ENCODE results near the gene NUFIP1.
"Not testable (repeated sequence)": the region's sequence is repeated elsewhere in the genome, so short reads cannot be mapped to it uniquely, and the experiment has no call there.

NUFIP1 gene

DNA sequence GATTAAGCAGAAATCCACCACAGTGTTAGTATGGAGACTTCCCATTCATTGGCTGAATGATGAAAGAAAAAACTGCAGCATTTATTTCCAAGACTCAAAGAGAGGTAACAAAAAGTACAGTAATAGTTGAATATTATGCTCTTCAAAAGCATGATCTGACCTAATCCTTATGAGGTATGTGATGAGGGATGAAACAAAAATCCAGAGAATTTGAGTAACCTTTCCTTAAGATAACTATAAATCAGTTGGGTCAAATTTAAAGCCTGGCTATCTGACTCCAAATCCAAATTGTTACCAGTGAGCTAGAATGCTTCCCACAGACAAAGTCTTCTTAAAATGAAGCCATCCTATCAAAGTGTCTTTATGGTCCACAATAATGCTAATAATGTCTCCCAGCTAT, 38.1 kb downstream of the NUFIP1 start:
- Mint-ChIP-seq H3K4me1 (no peaks in the 10 kb centered on the region), H3K4me3 (no peak overlapping the region), H3K36me3 (no peaks in the 10 kb centered on the region), H3K27ac (no peak overlapping the region), H3K9me3 (no peaks in the 10 kb centered on the region), H3K27me3 (no peaks in the 10 kb centered on the region)
- DNase-seq = no peak
- CTCF ChIA-PET = interaction anchor here (1.2 to 1.5 kb wide), 2 partner anchors 14 to 19 kb away, joined by 3 to 4 read pairs; no protein-coding TSS in a partner anchor

DNA sequence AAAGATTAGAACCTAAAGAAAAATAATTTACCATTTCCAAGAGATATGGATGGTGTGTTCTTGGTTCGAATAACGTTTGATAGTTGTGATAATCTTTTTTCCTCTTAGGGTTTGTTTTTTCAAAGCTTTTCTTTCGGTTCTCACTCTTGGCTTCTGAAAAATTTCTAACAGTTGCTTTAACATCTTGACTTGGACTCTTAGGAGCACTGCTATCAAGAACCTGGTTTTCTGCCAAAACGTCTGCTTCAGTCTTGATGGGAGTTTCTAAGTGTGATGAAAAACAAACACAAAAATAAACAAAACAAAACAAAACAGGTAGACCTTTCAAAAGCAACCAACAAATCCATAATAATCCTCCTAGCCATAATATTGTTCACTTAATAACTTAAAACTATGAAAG, 45.9 kb downstream of the NUFIP1 start:
- H3K4me1 Mint-ChIP-seq, DNase-seq, H3K4me3 Mint-ChIP-seq, H3K27me3 Mint-ChIP-seq, H3K9me3 Mint-ChIP-seq, H3K27ac Mint-ChIP-seq, H3K36me3 Mint-ChIP-seq: not testable (repeated sequence)
- CTCF ChIA-PET = interaction anchor here (0.6 kb wide), 1 partner anchor 1022 kb away, joined by 3 read pairs; no protein-coding TSS in a partner anchor

DNA sequence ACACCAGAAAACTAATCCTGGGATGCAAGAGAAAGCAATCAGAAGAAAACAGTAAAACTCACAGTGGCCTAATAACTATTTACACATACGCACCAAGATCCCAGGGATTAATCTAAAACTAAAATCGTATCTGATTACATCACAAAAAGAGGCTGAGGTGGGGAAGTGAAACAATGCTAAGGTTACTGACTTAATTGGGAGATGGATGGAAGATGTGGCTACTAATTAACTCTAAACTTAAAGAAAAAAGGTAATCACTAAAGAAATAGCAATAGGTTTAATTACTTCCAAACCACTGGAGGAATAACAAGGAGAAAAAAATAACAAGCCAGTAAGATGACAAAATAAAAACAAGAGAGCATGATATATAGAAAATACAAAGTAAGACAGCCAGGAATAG, 50.4 kb downstream of the NUFIP1 start:
- Mint-ChIP-seq H3K27ac (no peak overlapping the region), H3K4me3 (no peak overlapping the region), H3K4me1 (peaks cover 8% of the 10 kb centered on the region), H3K27me3 (no peaks in the 10 kb centered on the region), H3K36me3 (peaks cover 5% of the 10 kb centered on the region), H3K9me3 (no peaks in the 10 kb centered on the region)
- CTCF ChIA-PET = no interaction called here
- DNase-seq = no peak

DNA sequence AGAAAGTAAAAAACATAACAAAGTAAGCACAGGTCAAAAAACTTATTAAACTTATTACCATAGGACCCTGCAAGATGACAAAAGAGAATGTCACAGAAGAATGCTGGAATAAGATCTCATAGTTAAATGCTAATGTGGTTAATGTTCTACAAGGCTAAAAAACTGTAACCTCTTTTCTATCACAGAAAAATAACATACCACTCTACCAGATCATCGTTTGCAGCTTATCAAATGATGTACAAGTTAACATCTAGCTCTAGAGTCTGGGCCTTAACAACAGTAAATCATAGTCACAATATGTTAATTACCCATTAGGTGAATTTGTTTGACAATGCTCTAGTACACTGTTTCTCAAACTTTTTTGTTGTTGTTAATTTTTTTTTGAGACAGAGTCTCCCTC, 53.0 kb downstream of the NUFIP1 start:
- Mint-ChIP-seq H3K4me3 (no peak overlapping the region), H3K36me3 (peaks cover 5% of the 10 kb centered on the region), H3K27me3 (no peaks in the 10 kb centered on the region), H3K9me3 (no peaks in the 10 kb centered on the region), H3K4me1 (peaks cover 8% of the 10 kb centered on the region), H3K27ac (no peak overlapping the region)
- no peak for DNase-seq
- CTCF ChIA-PET = interaction anchor here (1.4 to 1.5 kb wide), 2 partner anchors 14 to 18 kb away, joined by 3 read pairs; no protein-coding TSS in a partner anchor

DNA sequence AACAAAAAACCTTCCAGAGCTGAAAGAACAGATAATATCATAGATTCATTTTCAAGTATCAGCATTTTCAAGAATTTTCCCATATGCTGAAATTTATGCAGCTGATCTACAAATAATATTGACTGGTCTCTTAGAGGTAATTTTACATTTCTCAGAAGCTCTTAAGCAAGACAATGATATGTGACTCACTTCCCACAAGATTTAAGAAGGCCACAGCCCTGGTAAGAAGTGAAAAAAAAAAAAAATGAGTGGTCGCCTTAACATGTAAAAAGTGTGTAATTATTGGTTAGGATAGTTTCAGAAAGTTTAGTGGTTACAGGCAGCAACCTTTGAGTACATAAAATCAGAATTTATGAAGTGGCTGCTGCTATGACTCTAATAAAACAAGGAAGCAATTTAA, 54.5 kb downstream of the NUFIP1 start:
- peaks cover 8% of the 10 kb centered on the region for H3K4me1 Mint-ChIP-seq
- DNase-seq = no peak
- H3K27me3 Mint-ChIP-seq = peaks cover 8% of the 10 kb centered on the region
- no peak overlapping the region for H3K4me3 Mint-ChIP-seq
- H3K27ac Mint-ChIP-seq = no peak overlapping the region
- no peaks in the 10 kb centered on the region for H3K36me3 Mint-ChIP-seq
- no peaks in the 10 kb centered on the region for H3K9me3 Mint-ChIP-seq
- CTCF ChIA-PET = no interaction called here

DNA sequence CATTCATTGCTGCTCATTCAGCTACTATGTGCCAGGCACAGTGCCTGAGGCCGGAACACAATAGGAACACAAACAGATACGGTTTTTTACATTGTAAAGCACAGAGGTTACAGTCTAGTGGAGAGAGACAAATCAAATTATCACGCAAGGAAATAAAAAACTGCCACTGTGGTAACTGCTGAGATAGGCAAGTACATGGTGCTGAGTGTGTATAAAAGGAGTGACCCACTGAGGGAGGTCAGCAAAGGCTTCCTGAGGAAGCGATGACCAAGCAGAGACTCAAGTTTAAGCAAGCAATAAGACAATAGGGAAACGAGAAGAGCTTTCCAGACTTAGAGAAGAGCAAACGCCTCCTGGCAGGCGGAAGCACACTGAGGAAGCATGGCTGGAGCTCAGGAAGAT, 56.4 kb downstream of the NUFIP1 start:
- Mint-ChIP-seq H3K36me3 (no peaks in the 10 kb centered on the region), H3K27ac (no peak overlapping the region), H3K27me3 (peaks cover 8% of the 10 kb centered on the region), H3K4me1 (peaks cover 8% of the 10 kb centered on the region), H3K4me3 (no peak overlapping the region), H3K9me3 (no peaks in the 10 kb centered on the region)
- CTCF ChIA-PET = interaction anchor here (1.1 kb wide), 1 partner anchor 14 kb away, joined by 6 read pairs; no protein-coding TSS in a partner anchor
- DNase-seq = no peak

DNA sequence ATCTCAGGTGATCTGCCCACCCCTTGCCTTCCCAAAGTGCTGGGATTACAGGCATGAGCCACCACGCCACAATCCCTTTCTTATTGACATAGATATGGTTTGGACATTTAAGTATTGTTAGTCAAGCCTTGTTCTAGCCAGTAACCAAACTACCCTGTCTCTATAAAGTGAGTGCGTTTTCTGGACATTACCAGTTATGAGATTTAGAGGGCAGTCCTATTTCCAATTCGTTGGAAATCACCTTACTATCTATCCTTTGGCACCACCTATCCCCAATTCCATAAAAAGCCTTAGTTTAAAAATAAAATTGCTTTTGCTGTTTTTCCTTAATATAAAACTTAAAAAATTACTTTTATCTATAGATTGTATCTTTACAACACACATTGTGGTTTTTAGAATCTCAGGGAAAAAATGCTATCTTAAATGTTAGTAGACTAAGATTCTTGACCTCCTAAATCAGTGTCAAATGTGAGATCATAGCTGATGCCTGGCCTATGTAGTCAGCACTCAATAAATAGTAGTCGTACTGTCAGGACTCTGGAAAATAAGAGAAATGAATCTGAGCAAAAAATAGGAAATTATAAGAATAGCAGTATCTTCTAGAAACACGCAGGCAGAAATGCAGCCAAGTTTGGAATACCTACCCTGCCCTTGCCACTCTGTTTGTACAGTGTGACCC, 57.0 kb downstream of the NUFIP1 start:
- peaks cover 10% of the 10 kb centered on the region for H3K27me3 Mint-ChIP-seq
- no peak for DNase-seq
- no peak overlapping the region for H3K27ac Mint-ChIP-seq
- H3K9me3 Mint-ChIP-seq = no peaks in the 10 kb centered on the region
- CTCF ChIA-PET = no interaction called here
- H3K36me3 Mint-ChIP-seq = no peaks in the 10 kb centered on the region
- peaks cover 8% of the 10 kb centered on the region for H3K4me1 Mint-ChIP-seq
- H3K4me3 Mint-ChIP-seq = no peak overlapping the region

DNA sequence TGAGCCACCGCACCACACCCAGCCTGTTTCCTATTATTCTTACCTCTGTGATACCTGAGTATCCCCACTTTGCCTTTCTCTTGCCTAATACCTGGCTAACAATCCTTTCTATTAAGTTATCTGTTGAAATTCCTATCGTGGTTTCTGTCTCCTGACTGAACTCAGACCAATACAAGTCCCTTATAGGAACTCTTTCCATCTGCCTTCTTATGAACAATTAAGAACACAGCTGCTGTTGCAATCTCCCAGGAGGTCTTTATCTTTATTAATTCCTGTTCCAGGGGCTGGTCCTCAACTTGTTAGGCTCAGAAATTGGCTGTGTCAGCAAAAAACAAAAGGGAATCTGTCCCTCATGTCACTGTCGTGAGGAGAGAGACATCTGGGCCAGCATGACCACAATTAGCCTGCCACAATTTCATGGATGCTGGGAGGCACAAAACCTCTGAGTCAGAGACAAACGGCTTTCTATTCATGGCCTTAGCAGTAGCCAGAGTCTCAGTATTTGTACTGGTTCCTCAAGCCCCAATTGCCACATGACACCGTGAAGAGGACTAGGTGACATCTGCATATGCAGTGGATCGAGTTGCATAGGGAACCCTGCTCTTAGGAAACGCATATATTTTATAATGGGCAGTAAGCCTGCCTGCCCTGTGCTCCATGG, 58.2 kb downstream of the NUFIP1 start:
- H3K9me3 Mint-ChIP-seq = no peaks in the 10 kb centered on the region
- peaks cover 8% of the 10 kb centered on the region for H3K4me1 Mint-ChIP-seq
- H3K27ac Mint-ChIP-seq = no peak overlapping the region
- no peak for DNase-seq
- CTCF ChIA-PET = no interaction called here
- no peak overlapping the region for H3K4me3 Mint-ChIP-seq
- H3K36me3 Mint-ChIP-seq = no peaks in the 10 kb centered on the region
- H3K27me3 Mint-ChIP-seq = peaks cover 15% of the 10 kb centered on the region

DNA sequence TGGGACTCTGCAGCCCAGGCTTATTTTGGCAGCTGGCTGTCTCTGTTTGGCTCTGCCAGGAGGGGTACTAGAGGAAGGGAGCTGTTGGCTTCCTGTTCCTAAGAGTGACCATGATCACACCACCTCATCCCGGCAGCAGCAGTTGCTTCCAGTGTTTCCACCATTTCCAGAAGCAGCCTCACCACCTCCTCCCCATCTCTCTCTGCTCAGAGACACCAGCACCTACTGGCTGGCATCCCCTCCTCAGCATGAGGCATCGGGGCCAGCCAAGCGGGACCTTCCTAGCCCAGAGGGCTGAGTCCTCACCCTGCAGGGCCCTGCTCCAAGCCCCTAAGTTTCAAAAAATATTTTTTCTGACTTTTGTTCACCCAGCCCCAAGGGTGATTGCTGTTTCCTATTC, 59.0 kb downstream of the NUFIP1 start:
- CTCF ChIA-PET = no interaction called here
- no peak for DNase-seq
- peaks cover 16% of the 10 kb centered on the region for H3K27me3 Mint-ChIP-seq
- H3K4me3 Mint-ChIP-seq = no peak overlapping the region
- H3K27ac Mint-ChIP-seq = no peak overlapping the region
- H3K9me3 Mint-ChIP-seq = no peaks in the 10 kb centered on the region
- no peaks in the 10 kb centered on the region for H3K36me3 Mint-ChIP-seq
- peaks cover 8% of the 10 kb centered on the region for H3K4me1 Mint-ChIP-seq

DNA sequence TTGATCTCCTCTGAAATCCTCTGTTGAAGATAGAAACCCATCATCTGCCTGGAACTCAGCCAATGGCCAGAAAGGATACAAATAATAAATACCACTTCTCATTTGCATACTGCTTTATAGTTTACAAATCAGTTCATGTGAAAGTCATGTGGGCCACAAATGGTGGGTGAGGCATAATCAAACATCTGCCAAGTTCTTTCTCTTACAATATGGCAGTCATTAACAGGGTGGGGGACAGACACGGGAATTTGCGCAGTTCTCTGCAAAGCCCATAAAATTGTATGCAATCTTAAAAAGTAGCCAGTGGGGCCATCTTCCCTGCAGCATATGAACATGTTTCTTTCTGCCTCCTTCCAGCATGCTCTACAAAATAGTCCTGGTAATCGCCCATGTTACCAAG, 59.6 kb downstream of the NUFIP1 start:
- CTCF ChIA-PET = no interaction called here
- Mint-ChIP-seq H3K36me3 (no peaks in the 10 kb centered on the region), H3K4me3 (no peak overlapping the region), H3K27ac (no peak overlapping the region), H3K9me3 (no peaks in the 10 kb centered on the region), H3K4me1 (peaks cover 3% of the 10 kb centered on the region), H3K27me3 (peaks cover 21% of the 10 kb centered on the region)
- DNase-seq = no peak

DNA sequence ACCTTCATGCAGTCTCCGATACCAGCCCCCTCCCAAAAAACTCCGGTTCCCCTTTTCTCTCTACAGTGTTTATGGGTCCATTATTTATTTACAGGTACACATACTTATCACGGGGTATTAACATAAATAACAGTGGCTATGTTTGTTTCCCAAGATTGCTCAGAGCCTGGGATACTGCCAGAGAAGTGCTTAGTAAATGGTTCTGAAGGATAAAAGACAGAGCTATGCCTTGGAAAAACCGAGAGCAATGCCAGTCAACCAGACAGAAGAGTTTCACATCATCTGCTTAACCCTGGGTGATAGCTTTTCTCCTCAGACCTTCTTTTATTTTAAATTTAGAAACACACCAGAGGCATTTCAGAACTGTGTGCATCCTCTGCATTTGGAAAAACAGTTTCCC, 61.3 kb downstream of the NUFIP1 start:
- H3K4me3 Mint-ChIP-seq = no peak overlapping the region
- H3K4me1 Mint-ChIP-seq = no peaks in the 10 kb centered on the region
- DNase-seq = no peak
- CTCF ChIA-PET = no interaction called here
- peaks cover 26% of the 10 kb centered on the region for H3K27me3 Mint-ChIP-seq
- H3K36me3 Mint-ChIP-seq = no peaks in the 10 kb centered on the region
- no peaks in the 10 kb centered on the region for H3K9me3 Mint-ChIP-seq
- no peak overlapping the region for H3K27ac Mint-ChIP-seq

DNA sequence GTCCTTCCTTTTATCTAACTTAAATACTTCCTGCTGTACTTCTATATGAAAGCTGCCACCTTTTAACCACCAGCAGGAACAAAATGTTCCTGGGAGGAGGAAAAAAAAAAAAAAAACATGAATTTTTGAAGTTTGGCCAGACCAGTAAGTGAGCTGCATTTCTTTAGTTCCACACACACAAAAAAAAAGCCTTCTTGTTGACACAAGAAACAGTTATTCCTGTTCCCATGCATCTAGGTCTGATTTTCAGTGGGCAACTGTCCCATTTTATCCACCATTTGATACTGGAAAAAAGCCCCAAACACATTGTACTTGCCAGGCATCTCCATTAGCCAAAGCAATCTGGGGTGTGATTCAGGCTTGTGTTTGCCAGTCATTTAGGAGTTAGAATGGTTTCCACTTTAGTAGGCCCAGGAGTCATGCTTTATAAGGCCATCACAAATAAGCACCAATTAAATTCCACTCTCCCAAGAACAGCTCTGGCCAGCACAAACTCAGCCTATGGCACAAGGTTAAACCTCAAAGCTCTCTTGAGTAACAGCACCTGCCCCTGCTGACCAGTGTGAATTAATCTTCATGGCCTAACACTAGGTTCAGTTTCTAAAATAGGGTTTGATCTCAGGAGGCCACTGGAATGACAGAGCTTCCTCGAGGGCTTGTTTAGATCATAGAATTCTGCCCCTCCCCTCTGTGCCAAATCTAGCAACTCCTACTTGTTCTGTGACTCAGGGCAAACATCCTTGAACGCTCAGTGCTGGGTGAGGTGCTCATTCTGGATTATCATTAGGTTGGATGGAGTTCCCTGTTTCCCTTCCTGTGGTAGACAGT, 67.1 kb downstream of the NUFIP1 start:
- no peak overlapping the region for H3K4me3 Mint-ChIP-seq
- H3K27me3 Mint-ChIP-seq = peaks cover 15% of the 10 kb centered on the region
- CTCF ChIA-PET = interaction anchor here (0.6 kb wide), 1 partner anchor 335 kb away, joined by 4 read pairs; no protein-coding TSS in a partner anchor
- no peak overlapping the region for H3K27ac Mint-ChIP-seq
- no peaks in the 10 kb centered on the region for H3K36me3 Mint-ChIP-seq
- H3K9me3 Mint-ChIP-seq = no peaks in the 10 kb centered on the region
- H3K4me1 Mint-ChIP-seq = no peaks in the 10 kb centered on the region
- no peak for DNase-seq

DNA sequence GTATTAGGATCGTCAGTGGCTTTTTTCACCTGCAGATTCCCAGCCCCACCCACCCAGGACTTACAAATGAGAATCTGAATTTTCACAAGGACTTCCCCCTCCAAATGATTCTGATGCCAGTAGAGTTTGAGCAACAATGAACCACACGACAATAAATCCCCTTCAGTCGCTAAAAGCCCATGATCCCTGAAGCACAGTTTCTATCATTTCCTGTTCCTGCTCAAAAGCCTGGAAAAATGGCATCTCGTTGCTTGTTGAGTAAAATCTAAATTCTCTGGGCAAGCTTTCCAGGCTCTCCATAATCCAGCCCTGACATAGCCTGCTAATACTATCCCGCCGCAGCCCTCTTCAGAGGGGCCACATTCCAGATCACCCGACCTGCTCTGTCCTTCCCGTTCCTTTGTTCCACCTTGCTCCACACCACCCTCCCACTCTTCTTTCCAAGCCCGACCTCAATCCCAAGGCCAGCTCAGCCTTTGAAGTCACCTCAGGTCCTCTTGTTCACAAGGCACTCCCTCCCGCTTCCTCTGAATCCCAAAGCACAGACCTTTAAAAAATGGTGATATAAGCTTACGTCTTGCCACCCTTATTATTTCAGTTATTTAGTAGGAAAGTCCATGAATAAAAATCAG, 67.9 kb downstream of the NUFIP1 start:
- no peak overlapping the region for H3K4me3 Mint-ChIP-seq
- peak overlapping the region; percentile 60 for H3K27ac Mint-ChIP-seq
- H3K36me3 Mint-ChIP-seq = no peaks in the 10 kb centered on the region
- no peaks in the 10 kb centered on the region for H3K4me1 Mint-ChIP-seq
- CTCF ChIA-PET = no interaction called here
- H3K9me3 Mint-ChIP-seq = no peaks in the 10 kb centered on the region
- no peak for DNase-seq
- peaks cover 14% of the 10 kb centered on the region for H3K27me3 Mint-ChIP-seq

DNA sequence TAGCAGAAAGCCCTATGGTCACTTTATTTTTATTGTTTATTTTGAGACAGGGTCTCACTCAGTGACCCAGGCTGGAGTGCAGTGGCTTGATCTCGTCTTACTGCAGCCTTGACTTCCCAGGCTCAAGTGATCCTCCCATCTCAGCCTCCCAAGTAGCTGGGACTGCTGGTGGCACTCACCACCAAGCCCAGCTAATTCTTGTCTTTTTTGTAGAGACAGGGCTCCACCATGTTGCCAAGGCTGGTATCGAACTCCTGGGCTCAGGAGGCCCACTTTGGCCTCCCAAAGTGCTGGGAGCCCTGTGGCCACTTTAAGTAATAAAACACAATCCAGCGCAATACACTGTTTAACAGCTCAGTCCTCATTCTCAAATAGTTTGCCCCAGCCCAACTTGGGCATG, 69.3 kb downstream of the NUFIP1 start:
- H3K27ac Mint-ChIP-seq = no peak overlapping the region
- H3K9me3 Mint-ChIP-seq = no peaks in the 10 kb centered on the region
- CTCF ChIA-PET = no interaction called here
- peak overlapping the region; percentile 2 for H3K4me3 Mint-ChIP-seq
- no peaks in the 10 kb centered on the region for H3K36me3 Mint-ChIP-seq
- DNase-seq = no peak
- H3K4me1 Mint-ChIP-seq = no peaks in the 10 kb centered on the region
- H3K27me3 Mint-ChIP-seq = peaks cover 8% of the 10 kb centered on the region
